Astrocyte (in vitro differentiated cells and primary cell): ENCODE data around the gene TGM5.

Experiments
- EZH2 ChIP-seq: IDR thresholded peaks from 2 replicates; pipeline ENCODE4 v1.6.1; 2012; ENCODE audit warnings: mild to moderate bottlenecking, low read length, inconsistent platforms; ENCODE audit not compliant: insufficient read depth
- TF ChIP-seq, protein P1 (sequence below): IDR thresholded peaks from 2 replicates; pipeline ENCODE4 v1.5.1; 2011; ENCODE audit warnings: low read depth, mild to moderate bottlenecking, inconsistent platforms, low read length, moderate library complexity; ENCODE audit not compliant: insufficient read depth

GRCh38 chr15:43255376-43255775 lies 11.4 kb downstream of the TGM5 start:
- TF ChIP-seq EZH2, result no peak
- TF ChIP-seq, protein P1, sequence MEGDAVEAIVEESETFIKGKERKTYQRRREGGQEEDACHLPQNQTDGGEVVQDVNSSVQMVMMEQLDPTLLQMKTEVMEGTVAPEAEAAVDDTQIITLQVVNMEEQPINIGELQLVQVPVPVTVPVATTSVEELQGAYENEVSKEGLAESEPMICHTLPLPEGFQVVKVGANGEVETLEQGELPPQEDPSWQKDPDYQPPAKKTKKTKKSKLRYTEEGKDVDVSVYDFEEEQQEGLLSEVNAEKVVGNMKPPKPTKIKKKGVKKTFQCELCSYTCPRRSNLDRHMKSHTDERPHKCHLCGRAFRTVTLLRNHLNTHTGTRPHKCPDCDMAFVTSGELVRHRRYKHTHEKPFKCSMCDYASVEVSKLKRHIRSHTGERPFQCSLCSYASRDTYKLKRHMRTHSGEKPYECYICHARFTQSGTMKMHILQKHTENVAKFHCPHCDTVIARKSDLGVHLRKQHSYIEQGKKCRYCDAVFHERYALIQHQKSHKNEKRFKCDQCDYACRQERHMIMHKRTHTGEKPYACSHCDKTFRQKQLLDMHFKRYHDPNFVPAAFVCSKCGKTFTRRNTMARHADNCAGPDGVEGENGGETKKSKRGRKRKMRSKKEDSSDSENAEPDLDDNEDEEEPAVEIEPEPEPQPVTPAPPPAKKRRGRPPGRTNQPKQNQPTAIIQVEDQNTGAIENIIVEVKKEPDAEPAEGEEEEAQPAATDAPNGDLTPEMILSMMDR, result no peak
